K562 (cell line): Measurements from ENCODE around the gene CCDC192. TPM values are rescaled to one million over a fixed set of nuclear protein-coding genes. Genes with fewer than 3 reads are reported as not detected.

ENCODE experiments used
- ATAC-seq: fragments of 200-7000 bp; cut with Tn5 transposase; 3 replicates; pipeline ENCODE4 v1.9.1; 2020; ENCODE audit warnings: moderate library complexity
- BruUV-seq: library from RNA; stranded (reverse); fragments of 400-500 nt; replicated peaks from 2 replicates; lab custom pipeline; 2021; lab: Mats Ljungman, UMichigan
- CTCF ChIA-PET: fragments of 300-600 bp; formaldehyde crosslinking; extraction: SDS; loops from one replicate; lab custom pipeline; 2021; ENCODE audit warnings: low intra/inter-chr PET ratio; lab: Yijun Ruan, JAX
- POLR2A ChIA-PET: fragments of 300-600, 350-650 bp; sonication (Branson Sonifier 250); formaldehyde crosslinking; extraction: SDS; loops from one replicate; lab custom pipeline; 2021; ENCODE audit warnings: antibody characterized with exemption, inconsistent platforms; lab: Yijun Ruan, JAX
- DNase-seq, 4 experiments: peaks; one replicate each; pipeline versions ENCODE4 v3.0.0 to v3.0.0-alpha.2; 2011 to 2018; ENCODE audit warnings: low spot score in 3 of 4, mixed read lengths in 3 of 4; ENCODE audit errors: extremely low read depth in 1 of 4
- FAIRE-seq: peaks from 2 replicates; lab custom pipeline; 2011; peaks lifted over from hg19 to GRCh38; lab: Jason Lieb, UNC
- H2AFZ ChIP-seq: 2 replicates; pipeline ENCODE4 v1.6.0; 2011; ENCODE audit warnings: low read depth, low read length, control low read depth, inconsistent platforms
- H3K27ac ChIP-seq: fragments of 200-600 bp; 3 replicates; pipeline ENCODE4 v1.8.0; 2011; ENCODE audit warnings: low read depth, mild to moderate bottlenecking, control low read depth, inconsistent platforms, low read length, moderate library complexity, mixed read lengths; ENCODE audit errors: extremely low read depth
- H3K27me3 ChIP-seq, 2 experiments: fragments of 300-600 bp in 1 of 2; 2 replicates in 1 of 2; 3 replicates in 1 of 2; pipeline versions ENCODE4 v1.6.0 to v1.8.0; 2011; ENCODE audit warnings: inconsistent platforms in 2 of 2, low read length in 2 of 2, mild to moderate bottlenecking in 1 of 2, mixed read lengths in 1 of 2, moderate library complexity in 1 of 2; ENCODE audit not compliant: control insufficient read depth in 2 of 2, insufficient read depth in 2 of 2
- H3K36me3 ChIP-seq: fragments of 300-600 bp; 3 replicates; pipeline ENCODE4 v1.8.0; 2011; ENCODE audit warnings: mild to moderate bottlenecking, low read length, inconsistent platforms; ENCODE audit not compliant: control insufficient read depth, insufficient read depth
- H3K4me1 ChIP-seq, 2 experiments: fragments of 200-600 bp in 1 of 2; replicated peaks in 1 of 2; 2 replicates in 1 of 2; 3 replicates in 1 of 2; pipeline versions ENCODE4 v1.5.1 to v1.8.0; 2011; ENCODE audit warnings: inconsistent platforms in 2 of 2, low read length in 2 of 2, mild to moderate bottlenecking in 1 of 2, mixed read lengths in 1 of 2, moderate library complexity in 1 of 2; ENCODE audit not compliant: control insufficient read depth in 2 of 2, insufficient read depth in 2 of 2
- H3K4me2 ChIP-seq: 2 replicates; pipeline ENCODE4 v1.6.1; 2011; ENCODE audit warnings: low read length, control low read depth, inconsistent platforms, mixed read lengths; ENCODE audit not compliant: insufficient read depth
- H3K4me3 ChIP-seq: fragments of 200-600 bp; sonication (generic), shearing (Covaris generic); 2 replicates; pipeline ENCODE4 v1.5.1; 2016; ENCODE audit warnings: control low read depth, inconsistent platforms
- H3K79me2 ChIP-seq: fragments of 200-600 bp; 3 replicates; pipeline ENCODE4 v1.8.0; 2011; ENCODE audit warnings: low read length, inconsistent platforms; ENCODE audit not compliant: control insufficient read depth, insufficient read depth
- H3K9ac ChIP-seq, 2 experiments: 2 replicates each; pipeline versions ENCODE4 v1.6.0 to v1.6.1; 2011; ENCODE audit warnings: low read depth in 2 of 2, low read length in 2 of 2, control low read depth in 1 of 2, inconsistent platforms in 1 of 2, mild to moderate bottlenecking in 1 of 2, mixed read lengths in 1 of 2; ENCODE audit not compliant: insufficient read depth in 1 of 2
- H3K9me1 ChIP-seq: one replicate; pipeline ENCODE4 v1.6.0; 2011; ENCODE audit warnings: inconsistent platforms, mild to moderate bottlenecking, low read length, moderate library complexity; ENCODE audit not compliant: control insufficient read depth, insufficient read depth
- H3K9me3 ChIP-seq: replicated peaks from 2 replicates; pipeline ENCODE4 v1.5.1; 2011; ENCODE audit warnings: low read depth, low read length, inconsistent platforms; ENCODE audit not compliant: control insufficient read depth, insufficient read depth
- H4K20me1 ChIP-seq: replicated peaks from 2 replicates; pipeline ENCODE4 v1.6.1; 2011; ENCODE audit warnings: low read length, inconsistent platforms, mixed read lengths; ENCODE audit not compliant: control insufficient read depth, insufficient read depth
- FOXA1 ChIP-seq: fragments of 450-650 bp; IDR thresholded peaks from 2 replicates; pipeline ENCODE4 v1.6.1; 2016; ENCODE audit warnings: mild to moderate bottlenecking, borderline replicate concordance
- GATAD2B ChIP-seq: fragments of 450-650 bp; IDR thresholded peaks from 2 replicates; pipeline ENCODE4 v1.6.1; 2017; ENCODE audit warnings: mild to moderate bottlenecking, borderline replicate concordance
- HINFP ChIP-seq: fragments of 450-650 bp; conservative IDR thresholded peaks from 2 replicates; pipeline ENCODE4 v1.6.1; 2016; ENCODE audit warnings: missing genetic modification characterization, low read depth, mild to moderate bottlenecking, control low read depth, missing compliant biosample characterization
- HNRNPLL ChIP-seq: fragments of 200-400 bp; formaldehyde crosslinking; IDR thresholded peaks from 2 replicates; pipeline ENCODE4 v1.6.1; 2017; ENCODE audit warnings: low read length, low read depth, mild to moderate bottlenecking; ENCODE audit not compliant: poor library complexity, severe bottlenecking
- ID3 ChIP-seq, 2 experiments: fragments of 250-450 bp in 1 of 2; fragments of 450-650 bp in 1 of 2; sonication (Bioruptor Pico) in 1 of 2; IDR thresholded peaks; 2 replicates each; pipeline versions ENCODE4 v1.6.1 to v1.8.0; 2016 to 2021; ENCODE audit warnings: mild to moderate bottlenecking in 2 of 2, moderate library complexity in 2 of 2, missing compliant biosample characterization in 1 of 2, missing genetic modification characterization in 1 of 2
- POLR2A ChIP-seq: fragments of 450-650 bp; conservative IDR thresholded peaks from 2 replicates; pipeline ENCODE4 v1.6.1; 2016
- SMAD4 ChIP-seq: fragments of 250-450 bp; sonication (Bioruptor Pico); conservative IDR thresholded peaks from 2 replicates; pipeline ENCODE4 v1.8.0; 2021; ENCODE audit warnings: inconsistent platforms, mild to moderate bottlenecking, moderate library complexity
- TCF7L2 ChIP-seq: fragments of 150-350 bp; IDR thresholded peaks from 2 replicates; pipeline ENCODE4 v1.6.1; 2016; ENCODE audit warnings: low read depth, mild to moderate bottlenecking, low read length, moderate library complexity
- WGBS: fragments of 100-300 bp; shearing (Covaris generic); methylation state at CpG from one replicate; pipeline ENCODE4 v1.1.6; 2016; ENCODE audit warnings: low coverage, mixed read lengths; ENCODE audit not compliant: insufficient coverage; ENCODE audit errors: missing lambda C conversion rate; 5-methylcytosine and 5-hydroxymethylcytosine counted together
- in situ Hi-C: fragments of 300-500 bp; cut with MboI; formaldehyde crosslinking; loops from 4 replicates; pipeline ENCODE4 v1.15.0; 2018; ENCODE audit warnings: inconsistent platforms, mixed read lengths
- intact Hi-C: fragments of 100-400 bp; cut with micrococcal nuclease; formaldehyde crosslinking; loops from 2 replicates; pipeline ENCODE4 v1.14.2; 2022
- polyA plus RNA-seq, 8 experiments: library from polyadenylated mRNA; depleted of rRNA in 4 of 8; stranded (reverse) in 5 of 8; unstranded in 3 of 8; fragments of >200 nt; fragmentation: Nextera tagmentation in 2 of 8; fragmentation: Illumina TruSeq in 1 of 8; extraction: Ambion mirVana in 2 of 8; extraction: Trizol in 1 of 8; gene quantifications; 2 replicates each; pipeline versions ENCODE4 v1.2.1 to v1.2.3, GENCODE V29; 2011 to 2014; ENCODE audit warnings: inconsistent platforms in 1 of 8, missing spikeins in 1 of 8
- total RNA-seq, 7 experiments: library from RNA; depleted of rRNA in 6 of 7; stranded (reverse); fragments of >200 nt in 6 of 7; fragmentation: Illumina TruSeq in 2 of 7; extraction: Trizol in 2 of 7; gene quantifications; 2 replicates each; pipeline versions ENCODE4 v1.2.1 to v1.2.3, GENCODE V29; 2011 to 2021; ENCODE audit warnings: low replicate concordance in 1 of 7

Gene CCDC192
- total and polyA plus RNA-seq, 9 of the 15 experiments (the other 6 are each of a cell fraction or from before 2014, with no cell fraction given), result 0.21 to 0.66 (median 0.38) TPM; not detected in 2

- WGBS, result 0% methylated on average over 1 of the region's 1 CpG
- Histone ChIP-seq H3K79me2 (no peaks in the 10 kb centered on the region), H3K27me3 (no peaks in the 10 kb centered on the region), H3K4me2 (no peak overlapping the region), H4K20me1 (no peaks in the 10 kb centered on the region), H3K4me3 (no peak overlapping the region), H3K9me1 (no peaks in the 10 kb centered on the region), H3K36me3 (no peaks in the 10 kb centered on the region), H3K9me3 (no peaks in the 10 kb centered on the region), H3K9ac (no peak overlapping the region), H3K4me1 (no peaks in the 10 kb centered on the region), H2AFZ (no peak overlapping the region), H3K27ac (no peak overlapping the region)
- ChIA-PET POLR2A (no interaction called here), CTCF (no interaction called here)
- in situ Hi-C loops (loop anchor here (25.0 kb wide), 1 partner anchor 1897 kb away; no protein-coding TSS in a partner anchor), intact Hi-C loops (no loop called here)
- no peak for FAIRE-seq
- TF ChIP-seq HINFP, result no peak
- no peak for TF ChIP-seq FOXA1
- TF ChIP-seq TCF7L2, result no peak
- no peak for TF ChIP-seq HNRNPLL
- TF ChIP-seq POLR2A, result no peak
- no peak for TF ChIP-seq SMAD4
- no peak for TF ChIP-seq ID3 (CRISPR knock-in tag; IDR thresholded peaks at IDR 0.05)
- no peak for TF ChIP-seq ID3 (tag; IDR thresholded peaks at IDR 0.05)
- TF ChIP-seq GATAD2B, result no peak
- no TSS peak for BruUV-seq
- no peak for ATAC-seq
- no peak for DNase-seq
These were observed 162.1 kb downstream of the CCDC192 start for GRCh38 chr5:127865273-127865672.
